H9 (cell line): ENCODE measurements around the gene BIRC5. TPM values are rescaled to one million over a fixed set of nuclear protein-coding genes. Genes with fewer than 3 reads are reported as not detected.

Source experiments
- DNase-seq: peaks from one replicate; pipeline ENCODE4 v3.0.0-alpha.2; 2017
- H2AFZ ChIP-seq: one replicate; pipeline ENCODE4 v1.6.1; 2013; ENCODE audit warnings: mild to moderate bottlenecking, low read length, control low read depth, moderate library complexity
- H2AK5ac ChIP-seq: 2 replicates; pipeline ENCODE4 v1.6.1; 2013; ENCODE audit warnings: low read length, control low read depth, mixed read lengths; ENCODE audit not compliant: insufficient read length
- H2BK120ac ChIP-seq: one replicate; pipeline ENCODE4 v1.6.1; 2013; ENCODE audit warnings: low read depth, mild to moderate bottlenecking, low read length, control low read depth, inconsistent platforms; ENCODE audit not compliant: poor library complexity, severe bottlenecking
- H2BK12ac ChIP-seq: 2 replicates; pipeline ENCODE4 v1.6.1; 2013; ENCODE audit warnings: low read length, control low read depth, mixed read lengths, low read depth; ENCODE audit not compliant: insufficient read length
- H2BK15ac ChIP-seq: 2 replicates; pipeline ENCODE4 v1.6.1; 2013; ENCODE audit warnings: low read depth, low read length, control low read depth
- H2BK20ac ChIP-seq: one replicate; pipeline ENCODE4 v1.6.1; 2013; ENCODE audit warnings: low read depth, mild to moderate bottlenecking, low read length, control low read depth, inconsistent platforms; ENCODE audit not compliant: poor library complexity, severe bottlenecking
- H2BK5ac ChIP-seq: 2 replicates; pipeline ENCODE4 v1.6.1; 2013; ENCODE audit warnings: low read length, control low read depth, mixed read lengths; ENCODE audit not compliant: insufficient read length
- H3K14ac ChIP-seq: 2 replicates; pipeline ENCODE4 v1.6.1; 2013; ENCODE audit warnings: low read length, control low read depth; ENCODE audit not compliant: insufficient read depth
- H3K18ac ChIP-seq: 2 replicates; pipeline ENCODE4 v1.6.1; 2013; ENCODE audit warnings: low read depth, mild to moderate bottlenecking, mixed read lengths, low read length, control low read depth; ENCODE audit not compliant: insufficient read length
- H3K23ac ChIP-seq: 2 replicates; pipeline ENCODE4 v1.6.1; 2013; ENCODE audit warnings: low read length, control low read depth, mixed read lengths, low read depth; ENCODE audit not compliant: insufficient read length
- H3K23me2 ChIP-seq: 2 replicates; pipeline ENCODE4 v1.6.1; 2013; ENCODE audit warnings: low read depth, mild to moderate bottlenecking, mixed read lengths, low read length, control low read depth; ENCODE audit not compliant: insufficient read length, poor library complexity, severe bottlenecking
- H3K27ac ChIP-seq: 2 replicates; pipeline ENCODE4 v1.5.1; 2013; ENCODE audit warnings: low read length, control low read depth, mixed read lengths, low read depth; ENCODE audit not compliant: insufficient read length
- H3K27me3 ChIP-seq: 2 replicates; pipeline ENCODE4 v1.6.1; 2013; ENCODE audit warnings: low read length, control low read depth, inconsistent platforms; ENCODE audit not compliant: insufficient read depth
- H3K4ac ChIP-seq: 2 replicates; pipeline ENCODE4 v1.6.1; 2013; ENCODE audit warnings: low read depth, mild to moderate bottlenecking, control low read depth, inconsistent platforms, low read length, moderate library complexity
- H3K4me1 ChIP-seq: 2 replicates; pipeline ENCODE4 v1.6.1; 2013; ENCODE audit warnings: low read length, control low read depth, inconsistent platforms; ENCODE audit not compliant: insufficient read depth
- H3K4me2 ChIP-seq: 2 replicates; pipeline ENCODE4 v1.6.1; 2013; ENCODE audit warnings: low read length, control low read depth, mixed read lengths; ENCODE audit not compliant: insufficient read length, insufficient read depth
- H3K56ac ChIP-seq: 2 replicates; pipeline ENCODE4 v1.6.1; 2013; ENCODE audit warnings: low read depth, mild to moderate bottlenecking, mixed read lengths, low read length, control low read depth; ENCODE audit not compliant: insufficient read length
- H3K79me1 ChIP-seq: 2 replicates; pipeline ENCODE4 v1.6.1; 2013; ENCODE audit warnings: low read depth, mild to moderate bottlenecking, moderate library complexity, low read length, control low read depth, inconsistent platforms; ENCODE audit not compliant: insufficient read depth, poor library complexity, severe bottlenecking
- H3K79me2 ChIP-seq: 2 replicates; pipeline ENCODE4 v1.6.1; 2013; ENCODE audit warnings: low read length, control low read depth, inconsistent platforms; ENCODE audit not compliant: insufficient read depth
- H3K9ac ChIP-seq: 2 replicates; pipeline ENCODE4 v1.6.1; 2013; ENCODE audit warnings: low read length, control low read depth, mixed read lengths; ENCODE audit not compliant: insufficient read length; ENCODE audit errors: extremely low read depth
- H3K9me3 ChIP-seq: one replicate; pipeline ENCODE4 v1.6.1; 2013; ENCODE audit warnings: low read depth, low read length, inconsistent platforms; ENCODE audit not compliant: control insufficient read depth
- H3T11ph ChIP-seq: one replicate; pipeline ENCODE4 v1.6.1; 2013; ENCODE audit warnings: mild to moderate bottlenecking, low read length, control low read depth, inconsistent platforms
- H4K20me1 ChIP-seq: one replicate; pipeline ENCODE4 v1.6.1; 2013; ENCODE audit not compliant: control insufficient read depth, insufficient read length, insufficient read depth
- H4K5ac ChIP-seq: 2 replicates; pipeline ENCODE4 v1.6.1; 2013; ENCODE audit warnings: low read depth, mild to moderate bottlenecking, mixed read lengths, low read length, control low read depth; ENCODE audit not compliant: insufficient read length
- H4K8ac ChIP-seq: replicated peaks from 2 replicates; pipeline ENCODE4 v1.6.1; 2013; ENCODE audit warnings: low read length, control low read depth, mixed read lengths, low read depth; ENCODE audit not compliant: insufficient read length
- H4K91ac ChIP-seq: 2 replicates; pipeline ENCODE4 v1.6.1; 2013; ENCODE audit warnings: low read depth, mild to moderate bottlenecking, moderate library complexity, mixed read lengths, low read length, control low read depth; ENCODE audit not compliant: insufficient read length
- H3K27ac Mint-ChIP-seq, 3 experiments: 2 replicates in 2 of 3; 3 replicates in 1 of 3; pipeline ENCODE4 v1.8.0; 2020 to 2021; ENCODE audit warnings: mixed read lengths in 3 of 3, mild to moderate bottlenecking in 1 of 3, moderate library complexity in 1 of 3
- H3K27me3 Mint-ChIP-seq: 2 replicates; pipeline ENCODE4 v1.8.0; 2021; ENCODE audit warnings: low read depth, mild to moderate bottlenecking, moderate library complexity, mixed read lengths
- H3K36me3 Mint-ChIP-seq, 3 experiments: 2 replicates in 2 of 3; 3 replicates in 1 of 3; pipeline ENCODE4 v1.8.0; 2020 to 2021; ENCODE audit warnings: low read depth in 3 of 3, mixed read lengths in 3 of 3; ENCODE audit not compliant: insufficient read depth in 1 of 3
- H3K4me1 Mint-ChIP-seq, 2 experiments: 2 replicates each; pipeline ENCODE4 v1.8.0; 2020; ENCODE audit warnings: mixed read lengths in 2 of 2
- H3K4me3 Mint-ChIP-seq, 2 experiments: 2 replicates in 1 of 2; 3 replicates in 1 of 2; pipeline ENCODE4 v1.8.0; 2020 to 2021; ENCODE audit warnings: mild to moderate bottlenecking in 2 of 2, mixed read lengths in 2 of 2, moderate library complexity in 1 of 2
- H3K9me3 Mint-ChIP-seq, 2 experiments: 2 replicates in 1 of 2; 3 replicates in 1 of 2; pipeline ENCODE4 v1.8.0; 2020; ENCODE audit warnings: mild to moderate bottlenecking in 2 of 2, mixed read lengths in 2 of 2, moderate library complexity in 1 of 2
- WGBS: extraction: QIAGEN DNeasy Blood & Tissue Kit; methylation state at CpG from one replicate; pipeline ENCODE4 v1.1.7; 2013; ENCODE audit warnings: missing lambda C conversion rate, low lambda C conversion rate, mixed read lengths; ENCODE audit not compliant: insufficient read length; ENCODE audit errors: extremely low coverage; 5-methylcytosine and 5-hydroxymethylcytosine counted together
- total RNA-seq: library from RNA; stranded (reverse); gene quantifications from 2 replicates; pipeline ENCODE4 v1.2.1, GENCODE V29; 2021
- TF ChIP-seq, protein P1 (sequence below): fragments of 200-600 bp; sonication (generic); conservative IDR thresholded peaks from 3 replicates; pipeline ENCODE4 v1.8.0; 2021; ENCODE audit warnings: antibody characterized with exemption, mild to moderate bottlenecking

BIRC5 gene
- total RNA-seq, 1 experiment from 2014 or later = 97.8 TPM

GRCh38 chr17:78268191-78268874 lies 54.3 kb downstream of the BIRC5 start:
- Histone ChIP-seq H2AK5ac (no peak overlapping the region), H2AFZ (no peak overlapping the region), H2BK120ac (no peak overlapping the region), H2BK5ac (no peak overlapping the region), H4K8ac (no peak overlapping the region), H3K56ac (no peak overlapping the region), H3K9me3 (no peaks in the 10 kb centered on the region), H3K79me1 (no peaks in the 10 kb centered on the region), H2BK15ac (no peak overlapping the region), H2BK12ac (no peak overlapping the region), H3K27me3 (no peaks in the 10 kb centered on the region; the same call in 1 of the 2 replicates), H3K9ac (no peak overlapping the region), H4K91ac (no peak overlapping the region), H3K4ac (no peak overlapping the region), H3K79me2 (no peaks in the 10 kb centered on the region), H3K23ac (no peak overlapping the region), H4K20me1 (no peaks in the 10 kb centered on the region), H4K5ac (no peak overlapping the region), H3K23me2 (peaks cover 4% of the 10 kb centered on the region), H3K27ac (no peak overlapping the region), H3K4me1 (peaks cover 6% of the 10 kb centered on the region; the same call in 1 of the 2 replicates), H3K18ac (no peak overlapping the region), H3T11ph (no peak overlapping the region), H2BK20ac (no peak overlapping the region), H3K4me2 (no peak overlapping the region), H3K14ac (no peak overlapping the region)
- no CpG with 5 or more reads among the region's 24 CpGs for WGBS
- Mint-ChIP-seq H3K4me1 (peaks cover 52 to 70% of the 10 kb centered on the region in 2 experiments), H3K4me3 (peak overlapping the region in 1 of 2 experiments; percentile 51; a peak in 2 of 5 replicates), H3K36me3 (no peaks in the 10 kb centered on the region), H3K9me3 (no peaks in the 10 kb centered on the region), H3K27me3 (peaks cover 14% of the 10 kb centered on the region), H3K27ac (no peak overlapping the region)
- TF ChIP-seq, protein P1, sequence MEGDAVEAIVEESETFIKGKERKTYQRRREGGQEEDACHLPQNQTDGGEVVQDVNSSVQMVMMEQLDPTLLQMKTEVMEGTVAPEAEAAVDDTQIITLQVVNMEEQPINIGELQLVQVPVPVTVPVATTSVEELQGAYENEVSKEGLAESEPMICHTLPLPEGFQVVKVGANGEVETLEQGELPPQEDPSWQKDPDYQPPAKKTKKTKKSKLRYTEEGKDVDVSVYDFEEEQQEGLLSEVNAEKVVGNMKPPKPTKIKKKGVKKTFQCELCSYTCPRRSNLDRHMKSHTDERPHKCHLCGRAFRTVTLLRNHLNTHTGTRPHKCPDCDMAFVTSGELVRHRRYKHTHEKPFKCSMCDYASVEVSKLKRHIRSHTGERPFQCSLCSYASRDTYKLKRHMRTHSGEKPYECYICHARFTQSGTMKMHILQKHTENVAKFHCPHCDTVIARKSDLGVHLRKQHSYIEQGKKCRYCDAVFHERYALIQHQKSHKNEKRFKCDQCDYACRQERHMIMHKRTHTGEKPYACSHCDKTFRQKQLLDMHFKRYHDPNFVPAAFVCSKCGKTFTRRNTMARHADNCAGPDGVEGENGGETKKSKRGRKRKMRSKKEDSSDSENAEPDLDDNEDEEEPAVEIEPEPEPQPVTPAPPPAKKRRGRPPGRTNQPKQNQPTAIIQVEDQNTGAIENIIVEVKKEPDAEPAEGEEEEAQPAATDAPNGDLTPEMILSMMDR = no peak
- peak; percentile 41 for DNase-seq
